SK-N-SH treated with all-trans-retinoic acid at 6 μM for 48 hours (cell line): ENCODE data around the gene SYNDIG1.

Source experiments
- OSR1 ChIP-seq: fragments of 250-450 bp; sonication (Bioruptor Pico); IDR thresholded peaks from 2 replicates; pipeline ENCODE4 v1.8.0; 2022; ENCODE audit warnings: moderate library complexity, mild to moderate bottlenecking, inconsistent platforms
- RARB ChIP-seq: fragments of 250-450 bp; sonication (Bioruptor Pico); IDR thresholded peaks from 2 replicates; pipeline ENCODE4 v1.8.0; 2021; ENCODE audit warnings: mild to moderate bottlenecking, moderate library complexity
- TCF4 ChIP-seq: fragments of 250-450 bp; sonication (Bioruptor Pico); IDR thresholded peaks from 2 replicates; pipeline ENCODE4 v1.8.0; 2021; ENCODE audit warnings: mild to moderate bottlenecking, moderate library complexity, borderline replicate concordance
- ZFP3 ChIP-seq: fragments of 250-450 bp; sonication (Bioruptor Pico); IDR thresholded peaks from 2 replicates; pipeline ENCODE4 v1.5.0; 2020; ENCODE audit warnings: mild to moderate bottlenecking, moderate library complexity
- TF ChIP-seq, protein P1 (sequence below): fragments of 250-450 bp; sonication (Bioruptor Pico); IDR thresholded peaks from 2 replicates; pipeline ENCODE4 v1.5.1; 2020; ENCODE audit warnings: low read depth, mild to moderate bottlenecking, moderate library complexity

DNA sequence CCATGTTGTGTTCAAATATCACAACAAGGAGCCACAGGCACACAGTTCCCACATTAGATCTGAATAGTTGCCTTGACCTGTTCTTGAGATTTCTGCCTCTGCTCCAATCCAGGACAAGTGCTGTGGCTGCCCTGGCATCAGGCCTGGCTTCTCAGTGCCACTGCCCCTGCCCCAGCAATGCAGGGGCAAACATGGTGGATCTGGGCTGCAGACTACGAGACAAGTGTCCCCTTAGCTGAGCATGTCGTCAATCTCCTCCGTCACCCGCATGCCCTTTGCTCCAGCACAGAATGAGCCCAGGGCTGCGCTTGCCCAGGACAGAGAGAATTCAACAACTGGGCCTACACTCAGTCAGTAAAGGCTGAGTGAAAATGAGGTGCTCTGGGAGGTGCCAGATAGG, 201.6 kb downstream of the SYNDIG1 start:
- no peak for TF ChIP-seq ZFP3 (CRISPR knock-in tag)
- TF ChIP-seq, protein P1, sequence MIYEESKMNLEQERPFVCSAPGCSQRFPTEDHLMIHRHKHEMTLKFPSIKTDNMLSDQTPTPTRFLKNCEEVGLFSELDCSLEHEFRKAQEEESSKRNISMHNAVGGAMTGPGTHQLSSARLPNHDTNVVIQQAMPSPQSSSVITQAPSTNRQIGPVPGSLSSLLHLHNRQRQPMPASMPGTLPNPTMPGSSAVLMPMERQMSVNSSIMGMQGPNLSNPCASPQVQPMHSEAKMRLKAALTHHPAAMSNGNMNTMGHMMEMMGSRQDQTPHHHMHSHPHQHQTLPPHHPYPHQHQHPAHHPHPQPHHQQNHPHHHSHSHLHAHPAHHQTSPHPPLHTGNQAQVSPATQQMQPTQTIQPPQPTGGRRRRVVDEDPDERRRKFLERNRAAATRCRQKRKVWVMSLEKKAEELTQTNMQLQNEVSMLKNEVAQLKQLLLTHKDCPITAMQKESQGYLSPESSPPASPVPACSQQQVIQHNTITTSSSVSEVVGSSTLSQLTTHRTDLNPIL (CRISPR knock-in tag), result no peak
- no peak for TF ChIP-seq OSR1
- TF ChIP-seq RARB, result no peak
- TF ChIP-seq TCF4 (CRISPR knock-in tag), result no peak
